ENCODE results near the gene PATL2. TPM values are rescaled to one million over a fixed set of nuclear protein-coding genes. Genes with fewer than 3 reads are reported as not detected.

PATL2 gene
- total RNA-seq, 4 donors from 2014 or later: 0.65 to 2.5 (median 2.1) TPM

- no peak for TF ChIP-seq CTCF (IDR thresholded peaks at IDR 0.05; ENCODE audit: low read depth)
Measured at GRCh38 chr15:44656913-44657312, 54.2 kb downstream of the PATL2 start.

- TF ChIP-seq CTCF (IDR thresholded peaks at IDR 0.05; ENCODE audit: low read depth): no peak
Measured at GRCh38 chr15:44656298-44656697, 54.8 kb downstream of the PATL2 start.

- TF ChIP-seq CTCF (IDR thresholded peaks at IDR 0.05; ENCODE audit: low read depth): no peak
Measured at GRCh38 chr15:44654858-44655257, 56.3 kb downstream of the PATL2 start.

GRCh38 chr15:44647637-44648036 is 63.5 kb downstream of the PATL2 start:
- no peak for TF ChIP-seq CTCF (IDR thresholded peaks at IDR 0.05; ENCODE audit: low read depth)

- no peak for TF ChIP-seq CTCF (IDR thresholded peaks at IDR 0.05; ENCODE audit: low read depth)
Measured at GRCh38 chr15:44647036-44647435, 64.1 kb downstream of the PATL2 start.

GRCh38 chr15:44646460-44646859 is 64.7 kb downstream of the PATL2 start:
- TF ChIP-seq CTCF (IDR thresholded peaks at IDR 0.05; ENCODE audit: low read depth): no peak

- no peak for TF ChIP-seq CTCF (IDR thresholded peaks at IDR 0.05; ENCODE audit: low read depth)
Measured at GRCh38 chr15:44641651-44642050, 69.5 kb downstream of the PATL2 start.

Data from subcutaneous adipose tissue (tissue), 4 donors.